PFSK-1 (cell line): ENCODE data around the gene DBF4B.

Source experiments
- FOXP2 ChIP-seq: optimal IDR thresholded peaks from 2 replicates; pipeline ENCODE3; 2011; ENCODE audit warnings: borderline replicate concordance, control low read depth, inconsistent platforms; ENCODE audit not compliant: insufficient read depth; ENCODE audit errors: extremely low read length, extremely low read depth
- POLR2AphosphoS5 ChIP-seq: IDR thresholded peaks from 2 replicates; pipeline ENCODE4 v1.6.1; 2012; ENCODE audit warnings: low read depth, mild to moderate bottlenecking, control low read depth, low read length, moderate library complexity
- SIN3A ChIP-seq: IDR thresholded peaks from 2 replicates; pipeline ENCODE4 v1.6.1; 2012; ENCODE audit warnings: mild to moderate bottlenecking, low read length, moderate library complexity, borderline replicate concordance; ENCODE audit not compliant: insufficient read depth
- TAF1 ChIP-seq: IDR thresholded peaks from 2 replicates; pipeline ENCODE4 v1.6.1; 2012; ENCODE audit warnings: low read length, control low read depth, borderline replicate concordance; ENCODE audit not compliant: insufficient read depth
- TF ChIP-seq, protein P1 (sequence below), 2 experiments: IDR thresholded peaks; 2 replicates each; pipeline versions ENCODE4 v1.6.1 to v1.8.0; 2011 to 2012; ENCODE audit warnings: low read depth in 2 of 2, low read length in 2 of 2, control low read depth in 1 of 2, inconsistent platforms in 1 of 2, mild to moderate bottlenecking in 1 of 2, moderate library complexity in 1 of 2; ENCODE audit not compliant: insufficient read depth in 1 of 2

The DBF4B gene

DNA sequence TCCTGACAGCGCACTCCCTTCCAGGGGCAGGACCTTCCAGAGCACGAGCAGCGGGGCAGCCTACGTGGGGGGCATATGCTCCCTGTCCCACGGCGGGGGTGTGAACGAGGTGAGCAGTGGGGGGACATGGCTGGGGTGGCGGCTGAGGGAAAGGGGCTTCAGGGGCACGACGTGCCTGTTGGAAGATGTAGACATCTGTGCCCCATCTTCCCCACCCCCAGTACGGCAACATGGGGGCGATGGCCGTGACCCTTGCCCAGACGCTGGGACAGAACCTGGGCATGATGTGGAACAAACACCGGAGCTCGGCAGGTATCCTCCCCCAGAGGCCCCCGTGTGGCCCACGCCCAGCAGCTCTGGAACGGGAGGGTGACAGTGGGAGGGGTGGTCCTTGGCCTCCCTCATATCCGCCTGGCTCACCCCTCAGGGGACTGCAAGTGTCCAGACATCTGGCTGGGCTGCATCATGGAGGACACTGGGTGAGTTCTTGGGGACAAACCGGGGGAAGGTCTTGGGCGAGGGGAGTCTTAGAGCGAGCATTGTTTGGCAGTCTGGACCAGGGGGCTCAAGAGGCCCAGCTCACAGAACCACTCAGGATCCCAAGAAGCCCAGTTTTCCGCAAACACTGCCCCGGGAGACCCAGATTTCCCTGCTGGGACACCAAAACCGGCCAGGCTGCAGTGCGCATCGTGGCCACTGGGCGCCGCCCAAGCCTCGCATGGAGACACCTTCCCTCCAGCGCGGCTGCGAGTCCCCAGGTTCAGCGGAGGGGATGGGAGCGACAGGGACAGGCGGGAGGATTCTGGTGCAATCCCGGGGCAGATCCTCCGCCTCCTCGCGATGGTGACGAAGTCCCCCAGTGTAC, 66.0 kb downstream of the DBF4B start:
- TF ChIP-seq POLR2AphosphoS5 (no peak), FOXP2 (no peak)
- TF ChIP-seq, protein P1, sequence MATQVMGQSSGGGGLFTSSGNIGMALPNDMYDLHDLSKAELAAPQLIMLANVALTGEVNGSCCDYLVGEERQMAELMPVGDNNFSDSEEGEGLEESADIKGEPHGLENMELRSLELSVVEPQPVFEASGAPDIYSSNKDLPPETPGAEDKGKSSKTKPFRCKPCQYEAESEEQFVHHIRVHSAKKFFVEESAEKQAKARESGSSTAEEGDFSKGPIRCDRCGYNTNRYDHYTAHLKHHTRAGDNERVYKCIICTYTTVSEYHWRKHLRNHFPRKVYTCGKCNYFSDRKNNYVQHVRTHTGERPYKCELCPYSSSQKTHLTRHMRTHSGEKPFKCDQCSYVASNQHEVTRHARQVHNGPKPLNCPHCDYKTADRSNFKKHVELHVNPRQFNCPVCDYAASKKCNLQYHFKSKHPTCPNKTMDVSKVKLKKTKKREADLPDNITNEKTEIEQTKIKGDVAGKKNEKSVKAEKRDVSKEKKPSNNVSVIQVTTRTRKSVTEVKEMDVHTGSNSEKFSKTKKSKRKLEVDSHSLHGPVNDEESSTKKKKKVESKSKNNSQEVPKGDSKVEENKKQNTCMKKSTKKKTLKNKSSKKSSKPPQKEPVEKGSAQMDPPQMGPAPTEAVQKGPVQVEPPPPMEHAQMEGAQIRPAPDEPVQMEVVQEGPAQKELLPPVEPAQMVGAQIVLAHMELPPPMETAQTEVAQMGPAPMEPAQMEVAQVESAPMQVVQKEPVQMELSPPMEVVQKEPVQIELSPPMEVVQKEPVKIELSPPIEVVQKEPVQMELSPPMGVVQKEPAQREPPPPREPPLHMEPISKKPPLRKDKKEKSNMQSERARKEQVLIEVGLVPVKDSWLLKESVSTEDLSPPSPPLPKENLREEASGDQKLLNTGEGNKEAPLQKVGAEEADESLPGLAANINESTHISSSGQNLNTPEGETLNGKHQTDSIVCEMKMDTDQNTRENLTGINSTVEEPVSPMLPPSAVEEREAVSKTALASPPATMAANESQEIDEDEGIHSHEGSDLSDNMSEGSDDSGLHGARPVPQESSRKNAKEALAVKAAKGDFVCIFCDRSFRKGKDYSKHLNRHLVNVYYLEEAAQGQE (IDR thresholded peaks at IDR 0.05; ENCODE audit: insufficient read depth in 1 of 2, low read depth in 2 of 2, low read length in 2 of 2): 0 out of 4 replicates have a peak, but pooled peaks of 1 of the 2 experiments have one; percentile 17

DNA sequence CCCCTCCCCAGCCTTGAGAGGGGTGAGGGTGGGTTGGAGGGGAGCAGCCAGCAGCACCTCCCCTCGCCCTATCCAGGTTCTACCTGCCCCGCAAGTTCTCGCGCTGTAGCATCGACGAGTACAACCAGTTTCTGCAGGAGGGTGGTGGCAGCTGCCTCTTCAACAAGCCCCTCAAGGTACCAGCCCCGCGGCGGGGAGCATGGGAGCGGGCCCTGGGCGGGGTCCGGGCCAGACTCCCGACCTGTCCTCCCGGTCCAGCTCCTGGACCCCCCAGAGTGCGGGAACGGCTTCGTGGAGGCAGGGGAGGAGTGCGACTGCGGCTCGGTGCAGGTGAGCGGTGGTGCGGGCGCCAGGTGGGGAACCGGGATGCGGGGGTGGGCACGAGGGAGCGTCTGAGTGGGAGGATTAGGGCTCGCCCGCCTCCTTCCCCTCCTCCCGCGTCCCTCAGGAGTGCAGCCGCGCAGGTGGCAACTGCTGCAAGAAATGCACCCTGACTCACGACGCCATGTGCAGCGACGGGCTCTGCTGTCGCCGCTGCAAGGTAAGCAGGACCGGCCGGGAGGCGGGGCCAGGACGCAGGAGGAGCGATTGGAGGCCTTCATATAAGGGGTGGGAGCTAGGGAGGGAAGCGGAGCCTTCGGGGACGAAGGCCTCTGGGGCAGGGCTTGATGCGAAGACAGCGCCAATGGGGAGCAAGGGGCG, 66.8 kb downstream of the DBF4B start:
- TF ChIP-seq FOXP2 (no peak), POLR2AphosphoS5 (peak; percentile 57; the same call in 1 of the 2 replicates)

DNA sequence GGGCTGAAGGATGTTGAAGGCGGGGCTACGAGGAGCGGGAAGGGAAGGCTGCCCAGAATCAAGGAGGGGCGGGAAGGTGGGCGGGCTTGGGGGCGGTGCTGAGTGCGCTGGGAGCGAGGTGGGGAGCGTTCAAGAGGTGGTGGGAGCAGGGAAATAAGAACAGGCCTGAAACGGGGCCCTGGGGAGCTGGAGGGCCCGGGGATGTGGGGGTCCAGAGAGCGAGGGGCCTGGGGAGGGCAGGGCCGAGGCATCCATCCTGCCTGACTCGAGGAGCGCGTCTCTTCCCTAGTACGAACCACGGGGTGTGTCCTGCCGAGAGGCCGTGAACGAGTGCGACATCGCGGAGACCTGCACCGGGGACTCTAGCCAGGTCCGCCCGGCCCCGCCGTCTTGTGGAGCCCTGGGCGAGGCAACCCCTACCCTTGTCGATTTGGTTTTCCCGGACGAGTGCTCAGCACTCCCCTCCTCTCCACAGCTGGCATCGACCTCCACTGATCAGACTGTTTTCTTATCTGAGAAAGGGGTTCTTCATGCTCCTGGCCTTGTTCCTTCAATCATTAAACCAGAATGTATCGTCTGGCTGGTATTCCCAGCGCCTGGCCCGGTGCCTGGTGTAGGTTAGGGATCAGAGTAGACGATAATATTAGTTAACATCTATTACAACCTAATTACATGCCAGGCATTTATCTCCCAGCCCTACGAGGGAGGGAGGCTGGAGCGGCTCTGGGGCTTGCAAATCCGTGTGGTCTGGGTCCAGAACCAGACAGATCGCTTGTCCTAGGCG, 67.6 kb downstream of the DBF4B start:
- TF ChIP-seq, protein P1 (IDR thresholded peaks at IDR 0.05; ENCODE audit: insufficient read depth in 1 of 2, low read depth in 2 of 2, low read length in 2 of 2): no peak
- no peak for TF ChIP-seq FOXP2
- TF ChIP-seq SIN3A: no peak
- TF ChIP-seq POLR2AphosphoS5: no peak; the same call in 1 of the 2 replicates
- TF ChIP-seq TAF1: no peak

DNA sequence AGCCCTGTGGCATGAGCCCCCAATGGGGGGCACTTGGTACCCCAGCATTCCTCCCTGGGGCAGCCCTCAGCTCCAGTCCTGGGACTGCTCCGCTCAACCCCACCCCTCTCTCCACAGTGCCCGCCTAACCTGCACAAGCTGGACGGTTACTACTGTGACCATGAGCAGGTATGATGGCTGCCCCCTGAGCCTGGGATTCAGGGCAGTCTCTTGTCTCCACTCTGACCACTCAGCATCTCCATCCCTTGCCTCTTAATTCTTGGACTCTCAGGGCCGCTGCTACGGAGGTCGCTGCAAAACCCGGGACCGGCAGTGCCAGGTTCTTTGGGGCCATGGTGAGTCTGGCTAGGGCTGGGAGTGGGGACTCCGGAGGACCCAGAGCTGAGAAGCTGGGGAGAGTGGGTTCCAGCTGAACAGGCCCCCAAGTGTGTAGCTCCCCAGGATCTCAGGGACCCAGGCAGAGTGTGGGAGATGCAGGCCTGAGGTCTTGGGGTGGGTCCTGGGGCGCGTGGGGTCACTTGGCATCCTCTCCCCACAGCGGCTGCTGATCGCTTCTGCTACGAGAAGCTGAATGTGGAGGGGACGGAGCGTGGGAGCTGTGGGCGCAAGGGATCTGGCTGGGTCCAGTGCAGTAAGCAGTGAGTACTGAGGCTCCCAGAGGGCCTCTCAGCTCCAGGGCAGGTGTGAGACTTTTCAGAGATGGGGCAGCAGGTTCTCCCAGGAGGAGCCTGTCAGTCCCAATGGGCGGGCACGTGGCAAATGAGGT, 68.3 kb downstream of the DBF4B start:
- no peak for TF ChIP-seq FOXP2
- no peak for TF ChIP-seq POLR2AphosphoS5
- no peak for TF ChIP-seq SIN3A
- no peak for TF ChIP-seq TAF1
- TF ChIP-seq, protein P1 (IDR thresholded peaks at IDR 0.05; ENCODE audit: insufficient read depth in 1 of 2, low read depth in 2 of 2, low read length in 2 of 2): no peak
